Esophagus squamous epithelium (tissue), 4 donors: ENCODE results near the gene CENPU.

ENCODE experiments used
- CTCF ChIP-seq, 6 experiments: fragments of 450-650 bp in 4 of 6; fragments of 200-600 bp in 2 of 6; sonication (generic) in 2 of 6; IDR thresholded peaks; one replicate each; pipeline ENCODE4 v1.5.1; 2016 to 2019; ENCODE audit warnings: antibody characterized with exemption in 6 of 6, mild to moderate bottlenecking in 4 of 6, moderate library complexity in 4 of 6
- POLR2A ChIP-seq, 4 donors: fragments of 450-650 bp; IDR thresholded peaks; one replicate each; pipeline ENCODE4 v1.6.1; 2017; ENCODE audit warnings: antibody characterized with exemption in 4 of 4, mild to moderate bottlenecking in 4 of 4, moderate library complexity in 3 of 4

DNA sequence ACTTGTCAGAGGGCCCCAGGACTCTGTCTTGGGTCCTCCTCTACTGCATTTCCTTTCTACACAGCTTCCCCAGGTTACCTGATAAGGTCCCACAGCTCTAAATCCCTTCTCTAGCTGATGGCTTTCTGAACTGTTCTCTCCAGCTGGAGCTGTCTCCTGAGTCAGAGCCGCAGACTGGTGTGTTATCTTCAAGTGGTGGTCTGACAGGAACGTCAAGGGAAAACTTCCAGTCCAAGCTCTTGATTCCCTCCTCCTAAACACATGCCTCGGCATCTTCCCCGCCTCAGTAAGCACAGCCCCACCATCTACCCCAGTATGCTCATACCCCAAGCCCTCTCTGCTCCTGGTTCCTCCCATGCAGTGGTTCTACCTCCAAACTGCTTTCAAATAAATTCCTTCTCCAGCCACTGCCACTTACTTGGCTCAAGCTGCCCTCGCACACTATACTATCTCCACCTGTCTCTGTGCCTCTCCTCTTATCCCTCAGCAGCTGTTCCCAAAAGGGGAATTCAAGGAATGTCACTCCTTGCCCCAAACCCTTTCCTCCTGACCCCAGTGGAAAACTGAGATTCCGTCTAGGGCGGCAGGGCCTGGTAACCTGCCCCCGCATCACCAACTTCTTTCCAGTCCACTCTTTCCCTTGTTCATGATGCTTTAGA, 17.2 kb upstream of the CENPU start:
- no peak for TF ChIP-seq CTCF (IDR thresholded peaks at IDR 0.05)
- no peak for TF ChIP-seq POLR2A (IDR thresholded peaks at IDR 0.05)
